ENCODE measurements around the gene CDC42EP1. TPM values are rescaled to one million over a fixed set of nuclear protein-coding genes. Genes with fewer than 3 reads are reported as not detected.

Gene CDC42EP1
- total RNA-seq, 1 donor from 2014 or later = 98.1 TPM

DNA sequence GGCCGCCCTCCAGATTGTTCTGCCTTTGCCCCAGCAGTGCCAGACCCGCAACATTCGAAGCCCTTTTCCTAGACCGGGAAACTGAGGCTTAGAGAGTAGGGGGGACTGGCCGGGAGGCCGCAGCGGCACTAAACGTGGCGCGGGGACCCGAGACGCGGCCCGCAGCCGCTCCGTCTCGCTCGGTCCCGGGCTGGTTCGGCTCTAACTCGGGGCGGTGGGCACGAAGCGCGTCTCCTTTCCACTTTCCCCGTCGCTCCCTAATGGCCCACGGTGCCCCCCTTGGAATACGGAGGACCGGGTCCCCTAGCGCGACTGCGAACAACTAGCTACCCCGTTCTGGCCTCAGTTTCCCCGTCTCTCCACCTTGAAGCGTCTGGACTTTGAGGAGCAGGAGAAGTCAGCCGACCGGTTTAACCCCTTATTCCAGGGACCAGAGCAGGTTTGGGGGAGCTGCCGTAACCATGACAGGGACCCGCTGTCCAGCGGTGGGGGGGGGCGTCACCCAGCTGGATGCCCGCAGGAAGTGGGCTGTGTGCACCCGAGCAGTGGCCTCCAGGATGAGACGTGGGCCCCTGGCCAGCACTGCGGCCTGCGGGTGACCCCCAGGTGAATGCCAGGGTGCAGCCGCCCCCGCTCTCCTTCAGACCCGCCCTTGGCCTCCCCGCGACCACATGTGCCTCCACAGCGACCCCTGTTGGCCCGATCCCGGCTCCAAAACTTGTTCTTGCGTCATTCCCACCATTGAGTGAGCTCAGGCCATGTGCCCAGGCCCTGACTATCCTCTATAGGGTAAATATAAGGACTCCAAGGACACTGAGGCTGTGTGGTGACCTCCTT is 1.1 kb downstream of the CDC42EP1 start:
- H3K36me3 ChIP-seq (ENCODE audit: control insufficient read depth, insufficient read depth, low read length) = peaks cover 3% of the 10 kb centered on the region
- no peaks in the 10 kb centered on the region for H3K27me3 ChIP-seq (ENCODE audit: control insufficient read depth, insufficient read depth, low read length)
- peak overlapping the region; percentile 55 for H3K4me3 ChIP-seq (ENCODE audit: low read depth, low read length)
- TF ChIP-seq, protein P1, sequence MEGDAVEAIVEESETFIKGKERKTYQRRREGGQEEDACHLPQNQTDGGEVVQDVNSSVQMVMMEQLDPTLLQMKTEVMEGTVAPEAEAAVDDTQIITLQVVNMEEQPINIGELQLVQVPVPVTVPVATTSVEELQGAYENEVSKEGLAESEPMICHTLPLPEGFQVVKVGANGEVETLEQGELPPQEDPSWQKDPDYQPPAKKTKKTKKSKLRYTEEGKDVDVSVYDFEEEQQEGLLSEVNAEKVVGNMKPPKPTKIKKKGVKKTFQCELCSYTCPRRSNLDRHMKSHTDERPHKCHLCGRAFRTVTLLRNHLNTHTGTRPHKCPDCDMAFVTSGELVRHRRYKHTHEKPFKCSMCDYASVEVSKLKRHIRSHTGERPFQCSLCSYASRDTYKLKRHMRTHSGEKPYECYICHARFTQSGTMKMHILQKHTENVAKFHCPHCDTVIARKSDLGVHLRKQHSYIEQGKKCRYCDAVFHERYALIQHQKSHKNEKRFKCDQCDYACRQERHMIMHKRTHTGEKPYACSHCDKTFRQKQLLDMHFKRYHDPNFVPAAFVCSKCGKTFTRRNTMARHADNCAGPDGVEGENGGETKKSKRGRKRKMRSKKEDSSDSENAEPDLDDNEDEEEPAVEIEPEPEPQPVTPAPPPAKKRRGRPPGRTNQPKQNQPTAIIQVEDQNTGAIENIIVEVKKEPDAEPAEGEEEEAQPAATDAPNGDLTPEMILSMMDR (IDR thresholded peaks at IDR 0.05; ENCODE audit: insufficient read depth, low read length, poor library complexity, severe bottlenecking) = peak; percentile 90
- no peak for DNase-seq (ENCODE audit: low read depth)

DNA sequence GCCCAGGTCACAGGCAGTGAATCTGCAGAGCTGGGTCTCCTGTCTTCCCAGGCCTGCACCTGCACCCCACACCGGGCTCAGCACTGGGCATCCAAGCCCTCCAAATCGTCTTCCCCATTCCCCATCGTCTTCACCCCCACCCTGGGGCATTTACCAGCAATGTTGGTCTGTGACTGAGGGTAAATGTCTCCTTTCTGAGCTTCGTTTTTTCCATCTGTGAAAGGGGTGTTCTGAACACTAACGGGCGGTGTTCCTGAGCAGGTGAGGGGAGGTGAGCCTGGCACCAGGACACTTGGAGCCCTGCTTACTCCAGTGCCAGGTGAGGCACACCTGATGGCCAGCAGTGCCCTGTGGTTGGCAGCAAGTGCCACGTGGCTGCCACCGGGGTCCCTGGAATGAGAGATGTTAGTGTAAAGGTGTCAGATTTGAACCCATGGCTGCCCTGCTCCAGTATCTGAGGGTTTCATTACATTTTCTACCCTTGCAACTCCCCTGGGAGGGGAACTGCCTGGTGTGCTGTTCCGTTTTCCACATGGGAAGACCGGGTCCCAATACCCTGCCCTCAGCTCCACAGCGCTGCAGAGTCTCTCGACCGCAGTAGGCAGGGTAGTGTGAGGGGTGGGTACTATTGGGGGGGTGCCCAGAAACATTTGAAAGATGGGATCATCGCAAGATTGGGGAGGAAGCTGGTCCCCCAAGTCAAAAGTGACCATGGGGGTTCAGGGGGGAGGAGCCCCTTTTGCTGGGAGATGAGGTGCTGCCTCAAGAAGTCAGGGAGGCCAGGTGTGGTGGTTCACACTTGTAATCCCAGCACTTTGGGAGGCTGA is 2.0 kb downstream of the CDC42EP1 start:
- TF ChIP-seq, protein P1 (IDR thresholded peaks at IDR 0.05; ENCODE audit: insufficient read depth, low read length, poor library complexity, severe bottlenecking) = no peak

DNA sequence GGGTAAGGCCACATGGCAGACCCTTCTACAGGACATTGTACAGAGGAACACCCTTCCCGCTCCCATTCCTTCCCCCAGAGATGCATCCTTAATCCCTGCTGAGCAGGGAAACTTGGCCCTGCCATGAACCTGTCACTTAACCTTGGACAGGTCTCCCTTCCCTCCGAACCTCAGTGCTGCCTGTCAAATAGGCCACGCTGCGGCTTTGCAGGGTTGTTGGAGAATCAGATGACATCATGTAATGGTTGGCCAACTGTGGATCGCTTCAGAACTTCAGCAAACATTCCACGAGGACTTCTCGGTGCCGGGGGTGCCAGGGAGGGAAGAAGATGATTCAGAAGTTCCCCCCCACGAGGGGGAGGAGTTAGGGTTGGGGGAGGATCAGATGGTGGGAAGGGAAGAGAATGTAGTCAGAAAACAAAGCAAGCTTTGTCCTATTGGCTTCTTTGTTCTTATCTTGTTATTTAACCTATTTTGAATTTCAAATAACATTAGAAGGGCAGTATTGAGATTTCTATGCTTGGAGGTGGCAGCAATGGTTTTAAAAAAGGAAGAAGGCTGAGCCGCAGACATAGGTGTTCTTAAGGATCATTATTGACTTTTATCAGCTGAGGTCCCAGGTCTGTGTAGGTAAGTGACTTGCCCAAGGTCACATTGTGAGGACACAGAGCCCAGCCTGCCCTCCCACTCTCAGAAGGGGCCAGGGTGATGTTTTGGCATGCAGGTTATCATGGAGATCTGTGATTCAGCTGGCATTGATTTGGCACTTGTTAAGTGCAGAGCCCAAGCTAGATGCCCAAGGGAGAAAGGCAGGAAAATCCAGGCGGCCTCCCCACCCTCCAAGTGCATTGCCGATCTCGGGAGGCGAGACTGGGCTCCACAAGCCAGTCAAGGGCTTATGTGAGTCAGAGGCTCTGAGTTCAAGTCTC is 3.1 kb downstream of the CDC42EP1 start:
- no peaks in the 10 kb centered on the region for H3K27me3 ChIP-seq (ENCODE audit: control insufficient read depth, insufficient read depth, low read length)
- peak; percentile 92 for DNase-seq (ENCODE audit: low read depth)
- TF ChIP-seq, protein P1 (IDR thresholded peaks at IDR 0.05; ENCODE audit: insufficient read depth, low read length, poor library complexity, severe bottlenecking) = no peak
- no peak overlapping the region for H3K4me3 ChIP-seq (ENCODE audit: low read depth, low read length)
- H3K36me3 ChIP-seq (ENCODE audit: control insufficient read depth, insufficient read depth, low read length) = peaks cover 8% of the 10 kb centered on the region

More for the DNA sequence above, 2.0 kb downstream of the CDC42EP1 start:
- Histone ChIP-seq H3K27me3 (ENCODE audit: control insufficient read depth, insufficient read depth, low read length) (no peaks in the 10 kb centered on the region), H3K36me3 (ENCODE audit: control insufficient read depth, insufficient read depth, low read length) (peaks cover 5% of the 10 kb centered on the region), H3K4me3 (ENCODE audit: low read depth, low read length) (peak overlapping the region; percentile 55)
- DNase-seq (ENCODE audit: low read depth) = no peak

DNA sequence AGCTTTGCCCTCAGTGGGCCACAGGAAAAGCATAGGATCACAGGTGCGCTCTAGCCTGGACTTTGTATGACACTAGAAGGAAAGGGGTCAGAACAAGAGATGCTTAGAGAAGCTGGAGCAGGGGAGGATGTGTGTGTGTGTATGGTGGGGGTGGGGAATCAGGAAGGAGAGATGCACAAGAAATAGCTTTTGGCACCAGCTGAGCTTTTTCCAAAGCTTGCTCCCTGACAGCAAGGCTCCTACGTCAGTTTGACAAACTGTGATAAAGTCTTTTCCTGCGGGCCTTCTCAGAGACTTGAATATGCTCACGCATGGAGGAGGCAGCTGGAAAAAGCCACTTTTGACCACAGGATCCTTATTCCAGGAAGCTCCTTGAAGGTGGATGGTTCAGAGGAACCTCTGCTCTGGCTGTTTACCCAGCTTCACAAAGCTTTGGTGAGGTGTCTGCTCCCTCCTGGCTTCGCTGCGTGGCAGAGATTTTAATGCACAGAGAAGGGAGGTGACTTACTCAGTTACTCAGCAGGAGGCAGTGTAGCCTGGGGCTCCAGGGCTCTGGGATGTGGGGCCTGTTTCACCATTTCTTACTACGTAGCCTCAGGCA is 3.9 kb downstream of the CDC42EP1 start:
- DNase-seq (ENCODE audit: low read depth) = no peak
- Histone ChIP-seq H3K36me3 (ENCODE audit: control insufficient read depth, insufficient read depth, low read length) (peaks cover 11% of the 10 kb centered on the region), H3K27me3 (ENCODE audit: control insufficient read depth, insufficient read depth, low read length) (no peaks in the 10 kb centered on the region), H3K4me3 (ENCODE audit: low read depth, low read length) (no peak overlapping the region)
- TF ChIP-seq, protein P1 (IDR thresholded peaks at IDR 0.05; ENCODE audit: insufficient read depth, low read length, poor library complexity, severe bottlenecking) = no peak

DNA sequence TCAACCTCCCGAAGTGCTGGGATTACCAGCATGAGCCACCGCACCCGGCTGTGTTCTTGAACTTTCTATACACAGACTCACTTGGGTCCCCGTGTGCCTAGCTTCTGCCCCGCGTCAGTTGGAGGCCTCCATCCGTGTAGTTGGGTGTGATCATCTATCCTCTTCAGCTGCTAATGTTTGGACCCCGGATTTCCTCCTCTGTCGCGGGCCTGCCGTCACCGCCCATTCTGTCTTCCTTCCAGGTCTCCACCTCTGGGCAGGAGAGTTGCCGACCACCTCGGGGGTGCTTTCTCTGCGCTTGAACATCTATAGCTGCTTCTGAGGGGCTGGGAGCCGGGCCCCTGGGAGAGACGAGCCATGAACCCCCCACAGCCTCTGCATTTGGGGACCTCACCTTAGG is 5.5 kb downstream of the CDC42EP1 start:
- TF ChIP-seq, protein P1 (IDR thresholded peaks at IDR 0.05; ENCODE audit: insufficient read depth, low read length, poor library complexity, severe bottlenecking) = no peak
- no peak overlapping the region for H3K4me3 ChIP-seq (ENCODE audit: low read depth, low read length)
- H3K27me3 ChIP-seq (ENCODE audit: control insufficient read depth, insufficient read depth, low read length) = no peaks in the 10 kb centered on the region
- no peak for DNase-seq (ENCODE audit: low read depth)
- H3K36me3 ChIP-seq (ENCODE audit: control insufficient read depth, insufficient read depth, low read length) = peaks cover 11% of the 10 kb centered on the region
